Natural killer cell (primary cell): ENCODE data around the gene ALK. TPM values are rescaled to one million over a fixed set of nuclear protein-coding genes. Genes with fewer than 3 reads are reported as not detected.
A peak's percentile ranks its signal among the peaks of the same experiment; 100 is the strongest.

ENCODE experiments used
- ATAC-seq, 3 donors: fragments of 150-1000 bp in 2 of 3; fragments of 200-7000 bp in 1 of 3; cut with Tn5 transposase; 1 replicate in 1 of 3; 2 replicates in 2 of 3; pipeline ENCODE4 v1.10.0; 2021; ENCODE audit warnings: mild to moderate bottlenecking in 2 of 3, moderate library complexity in 2 of 3
- DNase-seq, 2 donors: peaks; one replicate each; pipeline versions ENCODE4 v3.0.0 to v3.0.0-alpha.2; 2013 to 2021; ENCODE audit warnings: mixed read lengths in 1 of 2
- H3K27ac ChIP-seq: one replicate; pipeline ENCODE4 v1.5.1; 2013; ENCODE audit warnings: mild to moderate bottlenecking, low read length
- H3K27me3 ChIP-seq: one replicate; pipeline ENCODE4 v1.6.1; 2013; ENCODE audit warnings: low read length; ENCODE audit not compliant: control insufficient read depth, insufficient read depth
- H3K36me3 ChIP-seq: one replicate; pipeline ENCODE4 v1.6.1; 2013; ENCODE audit warnings: low read length; ENCODE audit not compliant: control insufficient read depth, insufficient read depth
- H3K4me1 ChIP-seq: one replicate; pipeline ENCODE4 v1.6.1; 2013; ENCODE audit warnings: low read length; ENCODE audit not compliant: control insufficient read depth, insufficient read depth
- H3K4me3 ChIP-seq: one replicate; pipeline ENCODE4 v1.5.1; 2013; ENCODE audit warnings: low read length
- H3K9me3 ChIP-seq: one replicate; pipeline ENCODE4 v1.6.1; 2013; ENCODE audit warnings: low read length; ENCODE audit not compliant: control insufficient read depth, insufficient read depth
- H3K27ac Mint-ChIP-seq, 2 donors: one replicate each; pipeline ENCODE4 v1.8.0; 2022; ENCODE audit warnings: mild to moderate bottlenecking in 2 of 2, mixed read lengths in 2 of 2, moderate library complexity in 1 of 2
- H3K27me3 Mint-ChIP-seq, 2 donors: one replicate each; pipeline ENCODE4 v1.8.0; 2022; ENCODE audit warnings: low read depth in 2 of 2, mixed read lengths in 2 of 2
- H3K36me3 Mint-ChIP-seq: one replicate; pipeline ENCODE4 v1.8.0; 2022; ENCODE audit warnings: mixed read lengths
- H3K4me1 Mint-ChIP-seq, 2 donors: one replicate each; pipeline ENCODE4 v1.8.0; 2022; ENCODE audit warnings: mixed read lengths in 2 of 2
- H3K4me3 Mint-ChIP-seq: one replicate; pipeline ENCODE4 v1.8.0; 2022; ENCODE audit warnings: mild to moderate bottlenecking, moderate library complexity, mixed read lengths
- H3K9me3 Mint-ChIP-seq, 2 donors: one replicate each; pipeline ENCODE4 v1.8.0; 2022; ENCODE audit warnings: mixed read lengths in 2 of 2
- WGBS: methylation state at CpG from one replicate; pipeline ENCODE4 v1.1.7; 2013; ENCODE audit warnings: missing lambda C conversion rate; ENCODE audit not compliant: insufficient coverage; 5-methylcytosine and 5-hydroxymethylcytosine counted together
- intact Hi-C: fragments of 100-400 bp; cut with micrococcal nuclease; formaldehyde crosslinking; loops from one replicate; pipeline ENCODE4 v1.14.2; 2022
- total RNA-seq, 4 donors: library from RNA; stranded (reverse); fragments of 120-200 nt in 1 of 4; gene quantifications; one replicate each; pipeline versions ENCODE4 v1.2.3 to v1.2.4, GENCODE V29; 2013 to 2022
- TF ChIP-seq, protein P1 (sequence below): fragments of 200-600 bp; IDR thresholded peaks from one replicate; pipeline ENCODE4 v1.8.0; 2022; ENCODE audit warnings: antibody characterized with exemption

The ALK gene
- not detected for total RNA-seq
- total RNA-seq (2013), result not detected

DNA sequence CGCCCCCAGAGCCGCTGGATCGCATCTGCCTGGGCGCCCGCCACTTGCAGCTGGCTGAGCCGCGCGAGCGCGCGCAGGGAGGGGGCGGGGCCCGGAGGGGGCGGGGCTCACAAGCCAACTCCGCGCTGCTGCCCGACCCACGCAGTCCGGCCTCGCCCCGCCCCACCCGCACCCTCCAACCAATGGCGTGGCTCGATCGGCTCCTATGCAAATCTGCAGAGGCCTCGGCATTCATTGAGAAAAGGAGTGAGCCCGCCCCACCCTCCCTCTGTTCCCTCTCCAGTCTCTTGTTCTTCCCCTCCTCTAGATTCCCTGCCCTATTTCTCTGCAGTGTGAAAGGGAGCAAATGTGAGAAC is at the start of gene ALK:
Gene ALK (minus strand): TSS at position 27 of the 356 bp plus-strand sequence. CDS start 927 bp downstream, outside the sequence.
- Mint-ChIP-seq H3K27me3 (peaks cover 45 to 54% of the 10 kb centered on the region in 2 donors), H3K9me3 (peaks cover 0 to 2% of the 10 kb centered on the region in 2 donors), H3K36me3 (no peaks in the 10 kb centered on the region), H3K4me1 (no peaks in the 10 kb centered on the region), H3K27ac (no peak within 1 kb of the TSS), H3K4me3 (peak within 1 kb of the TSS; percentile 37)
- WGBS, result under 1% methylated on average over 26 of the region's 27 CpGs
- no peaks in the 10 kb centered on the region for H3K36me3 ChIP-seq
- TF ChIP-seq, protein P1, sequence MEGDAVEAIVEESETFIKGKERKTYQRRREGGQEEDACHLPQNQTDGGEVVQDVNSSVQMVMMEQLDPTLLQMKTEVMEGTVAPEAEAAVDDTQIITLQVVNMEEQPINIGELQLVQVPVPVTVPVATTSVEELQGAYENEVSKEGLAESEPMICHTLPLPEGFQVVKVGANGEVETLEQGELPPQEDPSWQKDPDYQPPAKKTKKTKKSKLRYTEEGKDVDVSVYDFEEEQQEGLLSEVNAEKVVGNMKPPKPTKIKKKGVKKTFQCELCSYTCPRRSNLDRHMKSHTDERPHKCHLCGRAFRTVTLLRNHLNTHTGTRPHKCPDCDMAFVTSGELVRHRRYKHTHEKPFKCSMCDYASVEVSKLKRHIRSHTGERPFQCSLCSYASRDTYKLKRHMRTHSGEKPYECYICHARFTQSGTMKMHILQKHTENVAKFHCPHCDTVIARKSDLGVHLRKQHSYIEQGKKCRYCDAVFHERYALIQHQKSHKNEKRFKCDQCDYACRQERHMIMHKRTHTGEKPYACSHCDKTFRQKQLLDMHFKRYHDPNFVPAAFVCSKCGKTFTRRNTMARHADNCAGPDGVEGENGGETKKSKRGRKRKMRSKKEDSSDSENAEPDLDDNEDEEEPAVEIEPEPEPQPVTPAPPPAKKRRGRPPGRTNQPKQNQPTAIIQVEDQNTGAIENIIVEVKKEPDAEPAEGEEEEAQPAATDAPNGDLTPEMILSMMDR, result no peak
- H3K9me3 ChIP-seq, result no peaks in the 10 kb centered on the region
- H3K4me3 ChIP-seq, result no peak within 1 kb of the TSS
- peaks cover 37% of the 10 kb centered on the region for H3K27me3 ChIP-seq
- ATAC-seq, result peak; percentile 66 to 83 (median 70)
- peaks cover 9% of the 10 kb centered on the region for H3K4me1 ChIP-seq
- no peak within 1 kb of the TSS for H3K27ac ChIP-seq
- peak in 1 of 2 donors; percentile 61 for DNase-seq
- intact Hi-C loops, result no loop called here

DNA sequence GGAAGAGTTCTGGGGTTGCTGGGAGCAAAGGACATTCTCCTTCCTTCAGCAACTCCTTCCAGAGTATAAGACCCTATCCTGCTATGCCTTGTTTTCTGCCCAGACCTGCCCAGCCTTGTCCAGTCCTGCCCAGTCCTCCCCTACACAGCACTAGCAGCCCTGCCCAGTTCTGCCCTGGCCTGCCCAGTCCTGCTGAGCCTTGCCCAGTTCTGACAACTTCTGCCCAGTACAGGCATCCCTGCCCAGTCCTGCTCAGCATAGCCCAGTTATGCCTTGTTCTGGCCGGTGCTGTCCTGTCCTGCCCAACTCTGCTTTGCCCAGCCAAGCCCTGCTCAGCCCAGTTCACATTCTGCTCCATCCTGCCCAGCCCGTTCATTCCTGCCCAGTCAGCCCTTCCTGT is 44.9 kb upstream of the ALK start:
- TF ChIP-seq, protein P1, result no peak
- Mint-ChIP-seq H3K4me1 (no peaks in the 10 kb centered on the region), H3K36me3 (no peaks in the 10 kb centered on the region), H3K27ac (no peak overlapping the region), H3K9me3 (no peaks in the 10 kb centered on the region), H3K4me3 (no peak overlapping the region), H3K27me3 (peaks cover 24 to 45% of the 10 kb centered on the region in 2 donors)
- no peaks in the 10 kb centered on the region for H3K36me3 ChIP-seq
- H3K27ac ChIP-seq, result no peak overlapping the region
- no peaks in the 10 kb centered on the region for H3K4me1 ChIP-seq
- H3K9me3 ChIP-seq, result no peaks in the 10 kb centered on the region
- peak in 1 of 3 donors; percentile 38 for ATAC-seq
- no peaks in the 10 kb centered on the region for H3K27me3 ChIP-seq
- 74% methylated on average over 2 of the region's 2 CpGs for WGBS
- no peak for DNase-seq
- intact Hi-C loops, result no loop called here
- H3K4me3 ChIP-seq, result no peak overlapping the region

DNA sequence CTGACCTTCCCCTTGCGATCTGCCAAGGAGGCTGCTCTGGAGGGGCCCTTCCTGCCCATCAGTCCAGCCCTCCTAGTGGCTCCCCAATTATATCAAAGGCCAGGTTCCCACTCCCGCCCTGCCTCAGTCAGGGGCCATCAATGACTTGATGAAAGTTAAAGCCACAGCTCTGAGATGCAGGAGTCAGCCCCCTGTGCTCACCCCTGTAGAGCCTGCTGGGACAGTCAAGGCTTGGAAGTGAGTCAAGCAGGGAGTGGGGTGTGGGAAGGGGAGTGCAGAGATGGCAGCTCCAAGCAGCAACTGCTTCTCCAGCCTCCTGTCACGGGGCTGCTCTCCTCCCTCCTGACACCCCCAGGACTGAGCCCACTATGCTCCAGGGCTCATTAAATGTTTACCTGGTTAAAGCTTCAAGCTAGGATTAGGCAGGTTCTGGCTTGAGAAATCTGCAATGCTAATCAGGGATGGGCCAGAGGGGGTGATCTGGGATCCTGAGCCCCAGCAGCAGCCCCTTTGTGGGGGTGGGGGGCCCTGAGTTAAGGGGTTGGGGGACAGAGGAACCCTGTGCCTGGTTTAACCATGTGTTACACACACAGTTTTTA is 42.7 kb upstream of the ALK start:
- no peaks in the 10 kb centered on the region for H3K36me3 ChIP-seq
- ATAC-seq (no peak), DNase-seq (no peak)
- H3K27me3 ChIP-seq, result no peaks in the 10 kb centered on the region
- no peak overlapping the region for H3K27ac Mint-ChIP-seq
- no peaks in the 10 kb centered on the region for H3K4me1 Mint-ChIP-seq
- 76% methylated on average over 3 of the region's 3 CpGs for WGBS
- H3K4me1 ChIP-seq, result no peaks in the 10 kb centered on the region
- H3K36me3 Mint-ChIP-seq, result no peaks in the 10 kb centered on the region
- peaks cover 29 to 57% of the 10 kb centered on the region in 2 donors for H3K27me3 Mint-ChIP-seq
- no peak overlapping the region for H3K27ac ChIP-seq
- no peaks in the 10 kb centered on the region for H3K9me3 ChIP-seq
- TF ChIP-seq, protein P1, result no peak
- intact Hi-C loops, result no loop called here
- H3K4me3 ChIP-seq, result no peak overlapping the region
- H3K9me3 Mint-ChIP-seq, result no peaks in the 10 kb centered on the region
- H3K4me3 Mint-ChIP-seq, result no peak overlapping the region

DNA sequence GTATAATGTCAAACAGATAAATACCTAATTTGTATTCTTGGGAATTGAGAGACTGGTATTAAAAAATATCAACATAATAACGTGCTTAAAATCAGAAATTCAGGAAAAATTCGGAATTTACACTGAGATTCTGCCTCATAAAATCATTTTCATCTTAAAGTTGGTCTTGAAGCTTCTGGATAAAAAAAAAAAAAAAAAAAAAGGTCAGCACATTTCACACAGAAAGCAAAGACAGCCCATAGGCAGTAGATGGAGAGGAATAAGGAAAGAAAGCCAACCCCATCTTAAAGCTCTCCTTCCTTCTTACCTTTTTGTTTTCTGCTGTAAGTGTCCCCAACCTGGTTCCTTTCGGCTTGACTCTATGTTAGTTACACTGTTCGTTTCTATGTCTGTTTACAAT is 41.5 kb upstream of the ALK start:
- H3K36me3 Mint-ChIP-seq, result no peaks in the 10 kb centered on the region
- H3K27me3 Mint-ChIP-seq, result peaks cover 32 to 66% of the 10 kb centered on the region in 2 donors
- H3K4me1 Mint-ChIP-seq, result no peaks in the 10 kb centered on the region
- Histone ChIP-seq H3K4me3 (no peak overlapping the region), H3K4me1 (no peaks in the 10 kb centered on the region), H3K9me3 (no peaks in the 10 kb centered on the region), H3K36me3 (no peaks in the 10 kb centered on the region), H3K27ac (no peak overlapping the region), H3K27me3 (peaks cover 2% of the 10 kb centered on the region)
- no peak for DNase-seq
- no peak for ATAC-seq
- intact Hi-C loops, result no loop called here
- H3K4me3 Mint-ChIP-seq, result no peak overlapping the region
- TF ChIP-seq, protein P1, result no peak
- no peaks in the 10 kb centered on the region for H3K9me3 Mint-ChIP-seq
- H3K27ac Mint-ChIP-seq, result no peak overlapping the region
- 72% methylated on average over 2 of the region's 4 CpGs for WGBS
